T-helper 2 cell (primary cell): ENCODE results near the gene C11orf24.
A peak's percentile ranks its signal among the peaks of the same experiment; 100 is the strongest.
"Not testable (repeated sequence)": the region's sequence is repeated elsewhere in the genome, so short reads cannot be mapped to it uniquely, and the experiment has no call there.

Experiments used
- DNase-seq, 5 experiments: peaks; one replicate each; pipeline versions ENCODE4 v3.0.0 to v3.0.0-alpha.2; 2012 to 2022

Gene C11orf24

DNA sequence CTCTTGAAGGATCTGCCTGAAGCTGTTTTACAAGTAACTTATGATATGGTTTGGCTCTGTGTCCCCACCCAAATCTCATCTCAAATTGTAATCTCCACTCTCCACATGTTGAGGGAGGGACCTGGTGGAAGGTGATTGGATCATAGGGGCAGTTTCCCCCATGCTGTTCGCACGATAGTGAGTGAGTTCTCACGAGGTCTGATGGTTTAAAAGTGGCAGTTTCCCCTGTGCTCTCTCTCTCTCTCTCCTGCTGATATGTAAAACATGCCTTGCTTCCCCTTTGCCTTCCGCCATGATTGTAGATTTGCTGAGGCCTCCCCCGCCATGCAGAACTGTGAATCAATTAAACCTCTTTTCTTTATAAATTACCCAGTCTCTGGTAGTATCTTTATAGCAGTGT lies 26.9 kb downstream of the C11orf24 start:
- DNase-seq, result not testable (repeated sequence)

DNA sequence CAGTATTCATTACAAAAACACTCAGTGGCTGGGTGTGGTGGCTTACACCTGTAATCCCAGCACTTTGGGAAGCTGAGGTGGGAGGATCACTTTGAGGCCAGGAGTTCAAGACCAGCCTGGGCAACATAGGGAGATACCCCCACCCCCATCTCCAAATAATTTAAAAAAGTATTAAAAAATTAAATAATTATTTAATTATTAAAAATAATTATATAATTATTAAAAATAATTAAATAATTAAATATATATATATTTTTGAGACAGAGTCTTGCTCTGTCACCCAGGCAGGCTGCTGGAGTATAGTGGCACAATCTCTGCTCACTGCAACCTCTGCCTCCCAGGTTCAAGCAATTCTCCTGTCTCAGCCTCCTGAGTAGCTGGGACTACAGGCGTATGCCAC lies 27.9 kb downstream of the C11orf24 start:
- DNase-seq, result not testable (repeated sequence)

DNA sequence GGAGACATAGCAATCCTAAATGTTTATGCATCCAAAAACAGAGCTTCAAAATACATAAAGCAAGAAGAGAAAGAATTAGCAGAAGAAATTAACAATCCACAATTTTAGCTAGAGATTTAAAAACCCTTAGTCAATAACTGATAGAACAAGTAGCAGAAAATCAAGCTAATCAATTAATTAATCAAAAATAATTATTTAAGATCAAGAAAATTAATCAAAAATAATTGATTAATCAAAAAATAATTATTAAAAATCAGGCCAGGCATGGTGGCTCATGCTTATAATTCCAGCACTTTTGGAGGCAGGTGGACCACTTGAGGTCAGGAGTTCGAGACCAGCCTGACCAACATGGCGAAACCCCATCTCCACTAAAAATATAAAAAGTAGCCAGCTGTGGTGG lies 29.2 kb downstream of the C11orf24 start:
- no peak for DNase-seq

DNA sequence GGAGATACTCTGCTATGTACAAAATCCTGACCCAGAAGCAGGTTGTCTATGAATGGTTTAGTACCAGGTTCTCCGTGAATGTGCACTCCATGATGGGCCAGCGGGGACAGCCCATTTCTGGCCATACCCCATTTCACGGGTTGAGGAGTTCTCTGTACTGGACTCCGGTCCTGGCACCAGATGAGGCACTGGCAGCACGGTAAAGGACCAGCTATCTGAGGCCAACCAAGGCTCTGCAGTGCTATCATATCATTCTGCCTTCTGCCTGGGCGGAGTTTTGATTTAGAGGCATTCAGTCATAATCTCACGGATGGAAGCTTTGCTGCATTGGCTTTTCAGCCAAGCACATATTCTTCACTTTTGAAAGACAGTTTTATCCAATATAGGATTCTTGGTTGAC lies 40.2 kb downstream of the C11orf24 start:
- no peak for DNase-seq

DNA sequence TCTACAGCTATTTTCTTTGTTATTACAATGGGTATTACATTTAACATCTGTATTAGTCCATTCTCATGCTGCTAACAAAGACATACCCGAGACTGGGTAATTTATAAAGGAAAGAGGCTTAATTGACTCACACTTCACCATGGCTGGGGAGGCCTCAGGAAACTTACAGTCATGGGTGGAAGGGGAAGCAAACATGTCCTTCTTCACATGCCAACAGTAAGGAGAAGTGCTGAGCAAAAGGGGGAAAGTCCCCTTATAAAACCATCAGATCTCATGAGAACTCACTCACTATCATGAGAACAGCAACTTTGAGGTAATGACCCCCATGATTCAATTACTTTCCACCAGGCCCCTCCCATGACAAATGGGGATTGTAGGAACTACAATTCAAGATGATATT lies 42.2 kb downstream of the C11orf24 start:
- no peak for DNase-seq

DNA sequence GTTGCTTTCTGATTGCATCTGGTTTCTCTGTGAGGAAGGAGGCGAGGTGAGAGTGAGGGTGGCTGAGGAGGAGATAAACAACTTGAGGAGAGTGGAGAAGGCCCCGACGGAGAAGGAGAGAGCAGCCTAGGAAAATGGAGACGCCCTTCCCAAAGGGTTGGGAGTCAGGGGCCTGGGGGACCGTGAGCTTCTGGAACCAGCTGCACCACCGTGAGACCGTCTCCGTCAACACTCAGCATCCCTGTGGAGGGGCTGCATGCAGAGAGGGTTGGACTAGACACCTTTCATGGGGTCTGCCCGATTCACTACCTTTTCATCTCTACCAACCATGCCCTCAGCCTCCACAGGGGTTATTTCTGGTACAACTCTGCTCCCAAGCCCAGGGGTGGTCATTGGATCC lies 45.4 kb downstream of the C11orf24 start:
- no peak for DNase-seq

DNA sequence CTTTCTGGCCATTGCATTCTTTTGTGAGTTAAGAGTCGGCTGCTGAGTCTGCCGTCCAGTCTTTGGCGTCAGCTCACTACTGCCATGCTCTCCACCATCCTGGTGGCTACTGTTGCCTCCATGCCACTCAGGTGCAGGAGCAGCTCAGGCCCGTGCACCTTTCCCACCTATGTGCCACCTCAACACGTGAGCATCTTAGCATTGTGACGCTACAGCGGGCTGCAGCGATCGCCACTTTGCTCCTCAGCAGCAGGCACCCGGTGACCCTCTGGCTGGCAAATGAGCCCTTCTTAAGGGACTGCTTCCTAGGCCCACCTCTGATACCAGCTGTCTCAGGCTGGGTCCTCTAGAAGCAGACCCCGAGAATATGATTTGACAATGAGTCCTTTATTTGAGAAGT lies 47.2 kb downstream of the C11orf24 start:
- DNase-seq, result no peak

DNA sequence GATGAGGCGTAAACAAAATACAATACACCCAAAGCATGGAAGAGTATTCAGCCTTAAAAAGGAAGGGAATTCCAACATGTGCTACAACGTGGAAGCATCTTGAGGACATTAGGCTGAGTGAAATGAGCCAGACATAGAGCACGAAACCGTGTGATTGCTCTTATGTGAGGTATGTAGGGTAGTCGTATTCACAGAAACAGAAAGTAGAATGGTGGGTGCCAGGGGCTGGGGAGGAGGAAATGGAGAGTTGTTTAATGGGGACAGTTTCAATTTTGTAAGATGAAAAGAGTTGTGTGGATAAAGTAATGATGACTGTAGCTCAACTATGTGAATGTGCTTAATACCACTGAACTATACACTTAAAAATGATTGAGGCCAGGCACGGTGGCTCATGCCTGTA lies 48.5 kb downstream of the C11orf24 start:
- no peak for DNase-seq

DNA sequence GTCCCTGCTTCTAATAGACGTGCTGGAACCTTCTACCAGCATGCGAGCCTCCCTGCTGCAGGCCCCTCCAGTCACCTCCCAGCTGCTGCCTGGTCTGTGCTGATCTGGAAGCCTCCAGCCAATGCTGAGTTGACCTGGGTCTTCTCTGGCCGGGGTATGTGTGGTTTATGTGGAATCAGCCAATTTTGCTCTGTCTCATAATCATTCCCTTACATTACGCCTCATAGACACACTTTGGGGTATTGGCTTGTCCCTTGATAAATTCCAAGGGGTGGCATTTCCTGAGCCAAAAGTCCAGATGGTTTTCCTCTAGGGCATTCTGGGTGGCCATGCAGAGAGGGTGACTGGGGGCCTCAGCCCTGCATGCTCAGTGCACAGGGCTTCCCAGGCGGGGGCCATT lies 50.4 kb downstream of the C11orf24 start:
- DNase-seq, result no peak

DNA sequence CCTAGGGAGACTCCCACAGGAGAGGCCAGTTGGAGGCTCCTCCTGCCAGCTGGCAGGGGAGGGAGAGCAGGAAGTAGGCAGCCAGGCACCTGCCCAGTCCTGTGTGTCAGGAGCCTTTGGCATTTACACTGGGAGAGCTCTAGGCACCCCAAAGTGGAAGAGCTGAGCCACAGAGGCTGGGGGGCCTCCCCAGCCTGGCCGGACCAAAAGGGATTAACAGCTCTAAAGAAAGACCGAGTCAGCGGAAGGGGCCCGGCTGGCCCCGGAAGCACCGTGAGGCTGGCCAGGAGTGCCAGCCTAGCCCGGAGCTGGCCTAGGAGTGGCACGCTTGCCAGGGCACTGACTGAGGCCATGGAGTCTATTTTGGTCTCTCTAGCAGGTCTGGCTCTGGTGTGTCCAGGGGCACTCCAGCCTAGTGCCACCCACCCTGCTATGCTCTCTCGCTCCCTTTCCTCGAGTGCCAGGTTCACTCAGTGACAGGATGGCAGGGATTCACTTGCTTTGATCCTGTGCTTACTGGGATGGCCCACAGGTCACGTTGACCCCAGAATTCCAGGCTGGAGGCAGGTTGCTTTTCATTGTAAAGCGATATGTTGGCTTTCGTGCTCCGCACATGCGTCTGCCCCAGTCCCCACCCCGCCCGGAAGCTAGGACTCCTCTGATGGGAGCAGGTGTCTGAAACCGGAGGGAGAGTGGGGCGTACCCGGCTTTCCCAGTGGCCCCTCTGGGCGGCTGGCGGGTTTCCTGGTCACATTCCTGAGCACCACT lies 55.4 kb downstream of the C11orf24 start:
- DNase-seq, result no peak

DNA sequence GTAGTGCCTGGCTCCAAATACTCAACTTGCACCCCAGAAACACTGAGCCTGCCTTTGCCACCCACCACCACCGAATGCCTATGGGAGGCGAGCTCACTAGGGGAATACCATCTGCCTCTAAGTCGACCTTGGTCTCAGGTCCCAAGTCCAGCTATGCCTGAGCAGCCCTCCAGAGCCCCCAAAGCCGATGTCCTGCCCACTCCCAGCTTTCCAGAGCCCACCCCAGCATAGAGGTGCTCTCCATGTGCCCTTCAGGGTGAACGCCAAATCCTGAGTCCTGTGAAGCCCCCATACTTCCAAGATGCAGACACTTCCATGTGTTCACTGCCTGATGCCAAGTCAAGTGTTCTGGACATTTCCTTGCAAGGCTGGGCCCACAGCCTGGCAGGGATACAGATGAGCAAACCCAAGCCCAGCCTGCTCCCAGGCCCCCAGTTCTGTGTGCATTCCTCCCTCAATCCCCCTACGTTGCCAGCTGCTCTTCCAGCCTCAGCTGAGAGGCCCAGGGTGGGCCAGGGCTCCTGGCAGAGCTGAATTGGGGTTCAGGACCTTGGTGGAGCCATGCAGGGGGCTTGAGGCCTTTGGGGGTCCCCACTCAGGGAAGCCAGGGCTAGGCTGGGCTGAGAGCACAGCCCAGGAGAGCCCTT lies 56.1 kb downstream of the C11orf24 start:
- DNase-seq, result no peak

DNA sequence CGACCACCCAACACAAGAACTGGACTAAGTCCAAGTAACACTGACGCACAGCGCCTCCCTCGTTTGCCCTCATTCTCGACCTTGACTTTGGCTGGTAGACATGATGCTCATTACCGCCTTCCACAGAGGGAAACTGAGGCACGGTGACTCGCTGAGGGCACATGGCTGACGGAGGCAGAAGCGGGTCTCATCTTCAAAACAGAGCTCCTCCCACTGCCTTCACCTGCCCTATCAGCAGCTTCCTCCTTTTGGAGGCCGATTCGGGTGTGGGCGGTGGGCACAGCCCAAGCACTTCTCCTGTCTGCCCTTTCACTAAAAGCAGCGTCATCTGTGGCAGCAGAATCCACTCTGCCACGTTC lies 56.7 kb downstream of the C11orf24 start:
- peak in 2 of 5 experiments; percentile 20 to 33 for DNase-seq

DNA sequence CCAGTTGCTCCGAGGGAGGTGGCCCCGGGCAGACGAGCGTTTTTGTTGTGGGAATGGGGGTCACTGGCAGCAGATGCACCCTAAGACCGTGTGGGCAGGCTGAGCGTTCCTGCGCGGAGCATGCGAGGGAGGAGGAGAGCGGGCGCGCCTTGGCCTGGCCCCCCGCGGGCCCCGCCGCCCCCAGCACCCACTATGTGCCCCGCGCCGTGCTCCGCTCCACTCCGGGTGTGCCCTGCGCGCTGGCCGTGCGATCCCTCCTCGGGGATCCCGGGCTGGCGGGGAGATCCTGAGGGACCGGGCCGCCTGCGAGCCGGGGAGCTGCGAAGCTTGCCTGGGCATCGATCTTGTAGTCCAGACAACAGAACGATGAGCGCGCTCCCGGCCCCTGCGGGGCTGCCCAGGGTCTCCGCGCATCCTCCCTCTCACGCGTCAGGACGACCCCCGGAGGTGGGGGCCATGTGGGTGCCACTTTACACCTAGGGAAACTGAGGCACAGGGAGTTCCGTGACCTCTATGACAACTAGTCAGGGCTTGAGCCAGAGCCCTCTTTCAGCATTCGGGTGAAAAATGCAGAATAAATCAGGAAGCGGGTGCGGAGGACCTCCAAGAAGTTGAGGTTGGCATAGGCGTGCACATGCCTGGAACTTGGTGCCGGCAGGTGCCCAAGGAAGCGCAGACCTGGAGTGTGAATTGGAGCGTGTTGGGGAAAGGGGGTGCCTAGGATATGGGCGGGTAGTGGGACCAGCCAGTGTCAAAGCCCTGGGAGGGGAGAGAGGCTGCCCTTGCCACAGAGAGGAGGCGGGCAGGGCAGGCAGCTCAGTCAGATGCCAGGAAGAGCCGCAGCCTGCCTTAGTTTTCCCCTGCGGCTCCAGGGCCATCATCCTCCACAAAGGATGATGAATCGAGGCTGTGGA lies 57.3 kb downstream of the C11orf24 start:
- no peak for DNase-seq

DNA sequence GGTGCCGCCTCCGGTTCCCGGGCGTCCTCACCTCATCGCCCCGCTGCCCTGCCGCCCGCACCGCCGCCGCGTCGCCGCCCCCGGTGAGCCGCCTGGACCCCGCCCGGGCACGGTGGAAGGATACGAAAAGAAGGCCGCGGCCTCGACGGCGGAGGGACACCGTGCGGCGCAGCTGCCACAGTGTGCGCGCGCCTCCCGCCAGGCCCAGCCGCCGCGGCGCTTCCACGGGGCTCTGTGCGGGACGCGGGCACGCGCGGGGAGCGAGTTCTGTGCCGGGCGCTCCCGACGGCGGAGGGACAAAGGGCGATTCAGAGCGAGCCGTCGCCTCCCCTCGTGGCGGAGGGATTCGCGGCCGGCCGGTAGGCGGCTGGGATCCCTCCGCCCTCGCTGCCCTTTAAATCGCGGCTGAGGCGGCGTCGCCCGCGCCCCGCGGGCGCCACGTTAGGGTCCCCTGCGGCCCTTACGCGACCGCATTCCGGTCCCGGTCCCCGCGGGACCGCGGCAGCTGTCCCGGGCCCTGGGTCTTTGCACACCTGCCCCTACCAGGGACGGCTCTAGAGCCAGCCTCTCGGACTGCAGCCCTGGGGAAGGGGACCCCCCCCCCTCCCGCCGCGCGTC lies 58.1 kb downstream of the C11orf24 start:
- peak; percentile 63 to 98 (median 76) for DNase-seq

DNA sequence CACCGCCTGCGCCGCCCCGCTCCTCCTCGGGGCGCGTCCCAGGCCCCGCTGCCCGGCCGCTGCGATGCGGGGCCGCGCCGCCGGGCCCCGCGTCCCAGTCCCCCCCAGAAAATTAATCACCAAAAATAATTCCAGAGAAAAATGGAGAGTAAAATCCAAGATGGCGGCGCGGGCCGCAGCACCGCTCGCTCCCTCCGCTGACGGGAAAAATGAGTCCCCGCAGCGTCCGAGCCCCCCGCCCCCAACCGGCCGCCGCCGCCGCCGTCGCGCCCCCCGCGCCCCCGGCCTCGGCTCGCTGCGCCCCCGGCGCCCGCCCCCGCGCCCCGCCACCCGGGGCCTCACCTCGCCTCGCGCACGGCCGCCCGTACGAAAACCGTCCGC lies 58.6 kb downstream of the C11orf24 start, which contains the start of gene KMT5B:
Gene KMT5B (minus strand): TSS at position 162 of the 381 bp plus-strand sequence. CDS start 23,220 bp downstream, outside the sequence.
- peak in 2 of 5 experiments; percentile 39 to 52 for DNase-seq

DNA sequence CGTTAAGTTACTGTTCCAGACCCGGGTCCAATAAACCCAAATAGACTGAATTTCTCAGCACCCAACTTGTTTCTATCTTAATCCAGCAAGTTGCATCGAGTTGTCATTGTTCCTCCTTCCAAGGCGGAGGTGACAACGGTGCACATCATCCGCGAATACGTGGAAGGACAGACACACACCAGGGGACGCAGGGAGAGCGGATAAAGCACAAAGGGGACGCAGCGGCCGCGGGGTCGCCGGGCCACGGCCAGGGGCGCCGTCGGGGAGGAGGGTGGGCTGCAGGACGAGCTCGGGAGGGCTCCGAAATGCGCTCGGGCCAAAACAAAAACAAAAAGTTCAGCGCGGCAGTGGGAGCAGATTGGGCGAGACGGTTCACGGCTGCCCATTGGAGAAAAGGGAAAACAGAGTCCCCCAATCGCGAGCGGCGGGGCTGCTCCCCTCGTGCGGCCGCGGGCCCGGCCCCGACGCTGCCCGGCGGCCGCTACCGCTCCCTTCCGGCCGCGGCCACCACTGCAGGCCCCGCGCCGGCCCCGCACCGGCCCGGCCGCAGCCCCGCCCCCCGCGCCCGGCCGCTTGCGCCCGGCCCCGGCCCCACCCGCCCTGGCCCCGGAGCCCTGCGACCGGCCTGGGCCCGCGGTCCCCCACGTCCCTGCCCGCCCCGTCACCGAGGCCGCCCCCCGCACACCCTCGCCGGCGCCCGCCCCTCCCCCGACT lies 59.2 kb downstream of the C11orf24 start:
- DNase-seq, result peak; percentile 30 to 79 (median 52)

DNA sequence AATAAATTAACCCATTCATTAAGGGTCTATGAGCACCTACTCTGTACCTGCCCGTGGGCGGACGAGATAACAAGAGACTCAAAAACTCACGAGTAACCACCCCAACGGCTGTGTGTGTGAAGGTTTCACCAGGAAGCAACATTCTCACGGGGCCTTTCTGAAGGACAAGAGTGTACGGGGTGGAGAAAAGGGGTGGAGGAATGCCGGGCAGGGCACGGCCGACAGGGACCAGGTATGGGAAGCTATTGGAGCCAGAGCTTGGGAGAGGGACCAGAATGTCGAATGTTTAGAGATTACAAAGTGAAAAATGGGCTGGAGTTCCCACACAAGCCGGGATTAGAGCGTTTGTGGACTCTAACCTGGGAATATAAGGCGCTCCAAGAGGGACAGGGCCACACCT lies 60.2 kb downstream of the C11orf24 start:
- no peak for DNase-seq
